GM12891 (cell line): ENCODE measurements around the gene FLT3.
"Not testable (repeated sequence)": the region's sequence is repeated elsewhere in the genome, so short reads cannot be mapped to it uniquely, and the experiment has no call there.

Experiments used
- DNase-seq: peaks from one replicate; pipeline ENCODE4 v3.0.0; 2011; ENCODE audit warnings: low spot score; ENCODE audit not compliant: insufficient read length
- FAIRE-seq: peaks from 2 replicates; lab custom pipeline; 2011; peaks lifted over from hg19 to GRCh38; lab: Jason Lieb, UNC
- PAX5 ChIP-seq: IDR thresholded peaks from 2 replicates; pipeline ENCODE4 v1.6.1; 2011; ENCODE audit warnings: low read length, moderate library complexity, mild to moderate bottlenecking; ENCODE audit not compliant: insufficient read depth, severe bottlenecking
- POLR2A ChIP-seq: IDR thresholded peaks from 2 replicates; pipeline ENCODE4 v1.6.1; 2011; ENCODE audit warnings: low read depth, low read length, control low read depth
- POLR2AphosphoS5 ChIP-seq: IDR thresholded peaks from 2 replicates; pipeline ENCODE4 v1.6.1; 2011; ENCODE audit warnings: low read depth, low read length, control low read depth
- POU2F2 ChIP-seq: IDR thresholded peaks from 2 replicates; pipeline ENCODE4 v1.6.1; 2011; ENCODE audit warnings: low read depth, mild to moderate bottlenecking, control low read depth, low read length, moderate library complexity
- SPI1 ChIP-seq: IDR thresholded peaks from 2 replicates; pipeline ENCODE4 v1.6.1; 2011; ENCODE audit warnings: low read depth, low read length, control low read depth
- TAF1 ChIP-seq: IDR thresholded peaks from 2 replicates; pipeline ENCODE4 v1.6.1; 2011; ENCODE audit warnings: low read depth, low read length, control low read depth

FLT3 gene

DNA sequence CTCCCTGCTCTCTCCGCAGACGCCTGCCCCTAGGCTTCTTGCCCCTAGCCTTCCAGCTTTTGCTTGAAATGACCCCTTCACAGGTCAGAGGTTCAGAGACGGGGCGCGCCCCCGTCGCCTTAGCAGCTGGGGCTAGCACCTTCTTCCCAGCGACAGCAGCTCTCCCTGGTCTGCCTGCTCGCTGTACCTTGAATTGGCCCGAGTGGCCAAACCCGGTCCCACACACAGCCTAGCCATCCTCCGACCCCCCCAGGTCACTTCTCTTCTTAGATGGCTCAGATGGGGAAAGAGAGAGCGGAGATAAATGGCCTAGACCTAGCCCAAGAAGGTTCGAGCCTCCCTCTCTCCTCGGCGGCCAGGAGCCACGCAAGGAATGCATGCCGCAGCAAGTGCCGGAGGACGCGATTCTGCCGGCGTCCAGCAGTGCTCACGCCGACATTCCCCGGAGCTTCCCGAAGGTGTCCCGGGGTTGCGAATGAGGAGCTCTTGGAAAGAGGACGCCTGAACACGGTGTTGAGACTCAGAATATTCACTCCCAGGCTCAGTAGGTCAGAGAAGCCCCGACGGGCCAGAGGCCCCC is 132.6 kb downstream of the FLT3 start:
- TF ChIP-seq SPI1 (no peak), TAF1 (no peak), POU2F2 (no peak), POLR2AphosphoS5 (no peak)
- DNase-seq (no peak), FAIRE-seq (no peak)

DNA sequence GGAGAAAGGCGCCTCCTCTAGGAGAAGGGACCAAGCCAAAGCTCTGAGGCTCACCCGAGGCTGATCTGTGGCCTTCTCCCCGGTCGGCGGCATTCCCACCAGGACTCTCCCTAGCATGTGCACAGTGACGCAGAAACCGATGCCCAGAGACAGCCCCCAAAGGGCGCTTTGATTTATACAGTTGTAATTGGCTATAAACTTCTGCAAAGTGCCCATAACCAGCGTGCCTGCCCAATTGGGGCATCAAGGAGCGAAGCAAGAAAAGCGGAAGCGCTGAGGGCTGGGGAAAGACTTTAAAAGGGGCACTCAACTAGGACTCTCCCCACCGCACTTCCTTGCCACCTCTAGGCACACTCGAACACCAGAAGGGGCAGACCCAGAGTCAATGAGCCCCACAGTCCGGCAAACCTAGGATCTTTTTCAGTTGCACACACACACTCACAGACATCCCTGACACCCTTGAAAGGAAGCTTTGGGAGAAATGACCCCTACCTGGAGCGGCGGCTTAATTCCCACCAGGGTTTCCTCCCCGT is 133.1 kb downstream of the FLT3 start:
- TF ChIP-seq POLR2A: no peak
- peak; percentile 16; the same call in 1 of the 2 replicates for TF ChIP-seq SPI1
- FAIRE-seq (no peak), DNase-seq (no peak)

DNA sequence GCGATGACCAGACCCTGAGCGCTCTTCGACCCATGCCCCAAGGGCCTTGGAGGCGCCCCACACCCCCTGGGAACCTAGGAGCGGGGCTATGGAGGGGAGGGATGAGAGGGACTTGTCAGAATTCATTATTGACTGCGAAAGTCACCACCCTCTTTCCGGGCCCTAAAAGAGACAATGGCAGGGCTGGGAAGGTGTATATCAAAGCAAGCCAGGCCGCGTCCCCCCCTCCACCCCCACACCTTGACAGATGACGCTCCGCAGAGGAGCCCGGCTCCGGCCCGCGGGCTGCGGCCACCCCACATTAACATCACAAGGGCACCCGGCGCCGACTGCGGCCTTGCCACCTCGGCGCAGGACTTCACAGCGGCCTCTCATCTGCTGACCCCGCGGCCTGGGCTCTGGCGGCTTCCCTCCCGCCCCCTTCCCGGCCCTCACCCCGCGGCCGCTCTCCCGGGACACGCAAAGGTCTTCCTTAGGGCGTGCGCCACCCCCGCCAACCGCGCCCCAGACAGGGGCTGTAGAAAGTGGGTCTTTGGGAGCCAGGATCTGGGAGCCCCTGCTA is 133.7 kb downstream of the FLT3 start:
- FAIRE-seq: no peak
- DNase-seq: no peak
- TF ChIP-seq PAX5 (no peak), POLR2A (no peak), TAF1 (no peak), POU2F2 (no peak), POLR2AphosphoS5 (no peak), SPI1 (no peak)

DNA sequence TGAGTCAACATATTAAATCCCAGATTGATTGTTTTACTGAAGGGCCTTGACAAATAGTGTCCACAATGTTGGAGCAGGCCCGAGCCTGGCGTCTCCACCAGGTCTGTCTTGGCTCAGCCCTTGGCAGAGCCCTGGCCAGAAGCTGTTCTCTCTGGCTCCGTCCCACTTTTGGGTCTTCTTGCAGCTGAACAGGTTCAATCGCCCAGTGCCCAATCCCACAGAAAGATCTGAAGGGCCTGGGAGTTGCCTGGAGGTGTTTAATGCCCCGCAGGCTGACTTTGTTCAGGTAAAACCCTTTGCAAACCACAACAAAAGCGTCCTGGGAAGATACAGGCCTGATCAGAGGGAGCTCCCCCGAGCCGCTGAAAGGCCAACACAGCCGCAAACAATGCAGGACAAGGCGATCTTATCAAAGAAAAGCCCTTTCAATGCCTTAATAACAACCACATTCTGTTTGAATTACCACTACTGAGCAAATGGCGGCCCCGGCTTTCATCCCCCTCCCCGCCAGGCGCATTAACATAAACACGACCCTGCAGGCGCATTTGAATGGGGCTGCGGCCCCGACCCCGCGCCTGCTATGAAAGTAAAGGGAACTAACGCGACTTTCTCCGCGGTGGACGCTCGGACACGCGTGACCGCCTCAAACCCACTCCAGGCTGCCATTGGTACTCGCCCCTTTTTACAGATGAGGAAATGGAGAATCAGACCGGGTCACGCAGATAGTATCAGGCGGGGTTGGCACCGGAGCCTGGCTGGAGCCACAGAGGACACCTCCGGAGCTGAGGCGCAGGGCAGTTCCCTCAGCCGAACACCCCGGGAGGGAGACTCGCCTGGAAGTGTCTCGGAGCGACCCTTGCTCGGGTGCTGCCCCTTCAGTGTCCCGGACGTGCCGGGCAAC is 134.4 kb downstream of the FLT3 start:
- TF ChIP-seq POLR2AphosphoS5 (no peak), PAX5 (no peak), POU2F2 (no peak), TAF1 (no peak)
- FAIRE-seq (no peak), DNase-seq (no peak)

DNA sequence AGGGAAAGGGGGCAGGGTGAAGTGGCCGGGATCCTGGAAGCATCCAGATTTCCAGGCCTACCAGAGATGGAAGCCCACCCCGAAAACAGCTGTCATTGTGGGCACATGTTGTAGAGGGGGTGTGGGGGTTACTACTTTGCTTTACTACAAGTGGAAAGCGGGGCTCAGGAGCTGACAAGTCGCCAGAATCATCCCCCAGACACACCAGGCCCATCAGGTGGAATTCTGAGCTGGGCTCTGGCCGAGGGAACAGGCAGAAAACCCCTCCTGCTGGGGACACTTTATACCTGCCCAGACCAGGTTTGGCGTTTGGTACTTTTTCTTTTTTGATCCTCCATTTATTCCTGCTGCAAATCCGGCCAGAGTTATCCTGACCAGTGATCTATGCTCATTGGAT is 135.0 kb downstream of the FLT3 start:
- FAIRE-seq: no peak

DNA sequence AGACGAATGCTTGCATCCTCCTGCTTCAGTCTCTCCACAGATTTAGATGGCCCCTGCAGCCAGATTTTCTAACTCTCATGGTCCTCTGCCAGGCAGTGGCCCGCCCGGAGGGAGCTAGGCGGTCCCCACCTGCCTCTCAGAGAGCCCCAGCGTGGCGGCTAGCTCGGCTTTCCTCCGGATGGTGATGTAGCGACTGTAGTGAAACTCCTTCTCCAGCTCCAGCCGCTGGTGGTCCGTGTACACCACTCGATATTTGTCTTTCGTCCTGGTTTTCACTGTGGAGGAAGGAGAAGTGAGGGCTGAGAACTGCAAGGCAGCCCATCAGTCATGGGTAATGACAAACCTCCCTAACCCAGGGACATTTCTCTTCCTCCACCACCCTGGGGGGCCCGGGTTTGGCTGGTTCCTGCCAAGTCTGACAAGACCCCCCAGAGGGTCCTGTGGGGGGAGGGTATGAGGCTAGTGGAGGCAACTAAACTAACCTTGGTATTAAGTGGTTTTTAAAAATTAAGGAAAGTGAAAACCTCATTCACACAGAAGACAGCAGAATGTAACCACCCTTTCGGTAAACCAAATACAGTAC is 135.5 kb downstream of the FLT3 start:
- DNase-seq (no peak), FAIRE-seq (no peak)
- TF ChIP-seq POLR2AphosphoS5 (no peak), PAX5 (no peak), POU2F2 (no peak), POLR2A (no peak), SPI1 (no peak), TAF1 (no peak)

More for the DNA sequence above, 135.0 kb downstream of the FLT3 start:
- no peak for TF ChIP-seq PAX5
- TF ChIP-seq POLR2A: no peak
- no peak for TF ChIP-seq SPI1
- no peak for TF ChIP-seq POLR2AphosphoS5
- TF ChIP-seq TAF1: no peak
- no peak for TF ChIP-seq POU2F2
- no peak for DNase-seq

DNA sequence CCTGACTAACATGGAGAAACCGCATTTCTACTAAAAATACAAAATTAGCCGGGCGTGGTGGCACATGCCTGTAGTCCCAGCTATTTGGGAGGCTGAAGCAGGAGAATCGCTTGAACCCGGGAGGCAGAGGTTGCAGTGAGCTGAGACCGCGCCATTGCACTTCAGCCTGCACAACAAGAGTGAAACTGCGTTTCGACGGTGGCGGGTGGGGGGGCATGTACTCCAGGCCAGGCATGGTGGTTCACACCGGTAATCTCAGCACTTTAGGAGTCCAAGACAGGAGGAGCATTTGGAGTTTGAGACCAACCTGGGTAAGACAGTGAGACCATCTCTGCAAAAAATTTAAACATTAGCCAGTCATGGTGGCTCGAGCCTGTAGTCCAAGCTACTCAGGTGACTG is 136.2 kb downstream of the FLT3 start:
- DNase-seq, FAIRE-seq: not testable (repeated sequence)

DNA sequence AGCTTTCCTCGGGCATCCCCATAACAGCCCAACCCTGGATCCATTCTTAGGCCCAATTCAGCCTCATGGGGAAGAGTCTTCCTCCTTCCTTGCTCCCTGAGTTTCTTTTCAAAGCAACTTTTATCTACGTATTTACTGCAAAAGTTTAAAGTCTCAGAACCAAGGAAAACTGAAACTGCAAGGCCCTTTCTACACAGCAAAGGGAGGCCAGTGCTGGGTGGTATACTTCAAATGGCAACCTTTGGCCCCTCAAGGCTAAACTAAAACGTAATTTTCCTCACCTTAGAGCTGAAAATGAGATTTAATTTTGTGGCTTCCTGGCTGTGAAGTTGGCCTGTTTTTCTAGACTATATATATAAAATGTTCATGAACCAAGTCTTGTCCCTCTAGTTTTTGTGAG is 136.9 kb downstream of the FLT3 start:
- DNase-seq: no peak
- TF ChIP-seq POU2F2 (no peak), POLR2AphosphoS5 (no peak), POLR2A (no peak), PAX5 (no peak), TAF1 (no peak), SPI1 (no peak)
- FAIRE-seq: no peak

DNA sequence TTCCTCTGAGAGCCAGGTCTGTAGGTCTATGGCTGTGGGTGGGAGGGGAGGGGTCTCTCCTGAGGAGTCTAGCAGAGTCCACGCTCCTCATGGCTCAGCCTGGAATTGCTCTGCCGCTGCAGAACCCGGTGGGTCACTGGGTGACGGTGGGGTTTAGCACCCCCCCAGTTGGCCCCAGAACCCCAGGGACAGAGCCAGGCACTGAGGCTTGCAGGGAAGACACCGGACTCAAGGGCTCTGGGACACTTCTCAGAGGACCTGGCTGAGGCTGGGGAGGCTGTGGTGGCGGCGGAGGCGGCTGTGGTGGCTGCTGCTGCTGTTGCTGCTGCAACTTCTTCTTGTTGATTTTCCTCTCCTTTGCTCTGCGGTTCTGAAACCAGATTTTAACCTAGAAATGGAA is 137.4 kb downstream of the FLT3 start:
- no peak for FAIRE-seq
- no peak for DNase-seq
- TF ChIP-seq TAF1: no peak
- no peak for TF ChIP-seq POLR2A
- TF ChIP-seq POU2F2: no peak
- no peak for TF ChIP-seq POLR2AphosphoS5
- TF ChIP-seq SPI1: no peak
- no peak for TF ChIP-seq PAX5

DNA sequence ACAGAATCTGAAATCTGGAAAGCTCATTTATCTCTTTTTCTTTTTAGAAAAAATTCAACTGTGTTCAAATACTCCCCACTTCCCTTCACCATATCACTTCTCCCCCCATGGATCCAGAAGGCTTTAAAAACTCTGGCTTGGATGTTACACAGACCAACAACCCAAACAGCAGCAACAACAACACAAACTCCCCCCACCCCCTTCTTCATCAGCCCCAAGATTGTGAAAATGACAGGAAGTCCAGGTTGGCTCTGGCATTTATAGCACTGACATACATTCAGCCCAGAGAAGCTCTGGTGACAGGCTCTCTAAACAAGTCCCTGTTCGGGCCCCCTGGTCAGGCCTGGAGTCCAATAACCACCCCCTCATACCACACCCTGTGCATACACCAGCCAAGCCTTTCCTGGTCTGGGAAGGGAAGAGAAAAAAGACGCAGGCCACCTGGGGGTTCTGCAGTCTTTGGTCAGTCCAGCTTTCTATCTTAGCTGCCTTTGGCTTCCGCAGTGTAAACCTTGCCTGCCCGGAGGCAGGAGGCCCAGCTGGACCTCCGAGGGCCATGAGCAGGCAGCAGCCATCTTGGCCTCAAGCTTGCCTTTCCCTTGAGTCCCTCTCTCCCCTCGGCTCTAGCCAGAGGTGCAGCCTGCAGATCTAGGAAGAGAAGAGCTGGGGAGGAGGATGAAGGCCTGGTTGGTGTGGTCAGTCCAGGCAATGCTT is 138.1 kb downstream of the FLT3 start:
- DNase-seq: no peak
- FAIRE-seq: no peak

More for the DNA sequence above, 138.1 kb downstream of the FLT3 start:
- TF ChIP-seq POLR2A (no peak), POU2F2 (no peak), TAF1 (no peak), SPI1 (no peak), PAX5 (no peak), POLR2AphosphoS5 (no peak)
